WTC11 (cell line): ENCODE results near the gene NPB.
A peak's percentile ranks its signal among the peaks of the same experiment; 100 is the strongest.

Experiments
- ATF1 ChIP-seq: sonication (generic); formaldehyde crosslinking; IDR thresholded peaks from 2 replicates; pipeline ENCODE4 v1.8.1; 2023; ENCODE audit warnings: mild to moderate bottlenecking, moderate library complexity, missing genetic modification reagents
- CTCF ChIP-seq: fragments of 200-600 bp; IDR thresholded peaks from 2 replicates; pipeline ENCODE4 v1.8.0; 2022; ENCODE audit warnings: antibody characterized with exemption
- ERG ChIP-seq: fragments of 250-450 bp; sonication (Bioruptor Pico); IDR thresholded peaks from 2 replicates; pipeline ENCODE4 v1.8.0; 2021; ENCODE audit warnings: mild to moderate bottlenecking
- FOXJ3 ChIP-seq: sonication (generic); formaldehyde crosslinking; IDR thresholded peaks from 2 replicates; pipeline ENCODE4 v1.9.0; 2021; ENCODE audit warnings: missing genetic modification reagents, mild to moderate bottlenecking, borderline replicate concordance
- GABPB1 ChIP-seq: sonication (generic); formaldehyde crosslinking; IDR thresholded peaks from 2 replicates; pipeline ENCODE4 v1.8.1; 2023; ENCODE audit warnings: mild to moderate bottlenecking, missing genetic modification reagents
- JUN ChIP-seq: sonication (generic); formaldehyde crosslinking; IDR thresholded peaks from 2 replicates; pipeline ENCODE4 v1.8.0; 2023; ENCODE audit warnings: mild to moderate bottlenecking, missing genetic modification reagents
- NR1H2 ChIP-seq: sonication (generic); formaldehyde crosslinking; IDR thresholded peaks from 2 replicates; pipeline ENCODE4 v1.9.0; 2021; ENCODE audit warnings: mild to moderate bottlenecking, moderate library complexity, missing genetic modification reagents
- NR2C2 ChIP-seq: sonication (generic); formaldehyde crosslinking; IDR thresholded peaks from 2 replicates; pipeline ENCODE4 v1.8.0; 2022; ENCODE audit warnings: mild to moderate bottlenecking, missing genetic modification reagents
- PRDM15 ChIP-seq: sonication (generic); formaldehyde crosslinking; IDR thresholded peaks from 2 replicates; pipeline ENCODE4 v1.8.0; 2022; ENCODE audit warnings: missing genetic modification reagents
- RELA ChIP-seq: sonication (generic); formaldehyde crosslinking; IDR thresholded peaks from 2 replicates; pipeline ENCODE4 v1.8.1; 2022; ENCODE audit warnings: missing genetic modification reagents, mild to moderate bottlenecking, borderline replicate concordance
- SP1 ChIP-seq: sonication (generic); formaldehyde crosslinking; conservative IDR thresholded peaks from 2 replicates; pipeline ENCODE4 v1.8.1; 2022; ENCODE audit warnings: missing genetic modification reagents
- TP53 ChIP-seq: sonication (generic); formaldehyde crosslinking; IDR thresholded peaks from 2 replicates; pipeline ENCODE4 v1.8.1; 2023; ENCODE audit warnings: mild to moderate bottlenecking, missing genetic modification reagents
- USF1 ChIP-seq: sonication (generic); formaldehyde crosslinking; IDR thresholded peaks from 2 replicates; pipeline ENCODE4 v1.8.0; 2022; ENCODE audit warnings: mild to moderate bottlenecking, missing genetic modification reagents
- USF2 ChIP-seq: sonication (generic); formaldehyde crosslinking; IDR thresholded peaks from 2 replicates; pipeline ENCODE4 v1.8.1; 2023; ENCODE audit warnings: mild to moderate bottlenecking, missing genetic modification reagents, moderate library complexity

- TF ChIP-seq CTCF: no peak
- TF ChIP-seq RELA: no peak
- TF ChIP-seq GABPB1: peak; percentile 31; the same call in 1 of the 2 replicates
- TF ChIP-seq USF2 (CRISPR knock-in tag): no peak
- no peak for TF ChIP-seq PRDM15 (CRISPR knock-in tag)
- TF ChIP-seq USF1 (CRISPR knock-in tag): no peak
- TF ChIP-seq ERG (CRISPR knock-in tag): no peak
- no peak for TF ChIP-seq NR2C2 (CRISPR knock-in tag)
- no peak for TF ChIP-seq JUN (CRISPR knock-in tag)
- no peak for TF ChIP-seq TP53 (CRISPR knock-in tag)
- TF ChIP-seq SP1 (CRISPR knock-in tag): no peak; the same call in 1 of the 2 replicates
- TF ChIP-seq ATF1 (CRISPR knock-in tag): no peak
- TF ChIP-seq FOXJ3 (CRISPR knock-in tag): no peak
- TF ChIP-seq NR1H2 (CRISPR knock-in tag): no peak
These were observed 24.6 kb downstream of the NPB start for GRCh38 chr17:81926451-81927151.
